IPS-15b (cell line): ENCODE results near the gene CYP2A6.
"Not testable (repeated sequence)": the region's sequence is repeated elsewhere in the genome, so short reads cannot be mapped to it uniquely, and the experiment has no call there.

Experiments
- H3K27me3 ChIP-seq: one replicate; pipeline ENCODE4 v1.6.1; 2013; ENCODE audit warnings: low read length; ENCODE audit not compliant: control insufficient read depth, insufficient read depth
- H3K36me3 ChIP-seq: one replicate; pipeline ENCODE4 v1.6.1; 2013; ENCODE audit warnings: low read length; ENCODE audit not compliant: control insufficient read depth, insufficient read depth
- H3K4me1 ChIP-seq: one replicate; pipeline ENCODE4 v1.6.1; 2013; ENCODE audit warnings: mild to moderate bottlenecking, low read length; ENCODE audit not compliant: control insufficient read depth, insufficient read depth
- H3K4me3 ChIP-seq: one replicate; pipeline ENCODE4 v1.5.1; 2013; ENCODE audit warnings: low read depth, low read length
- H3K9ac ChIP-seq: one replicate; pipeline ENCODE4 v1.6.1; 2013; ENCODE audit warnings: low read depth, mild to moderate bottlenecking, low read length
- H3K9me3 ChIP-seq: one replicate; pipeline ENCODE4 v1.6.1; 2013; ENCODE audit warnings: mild to moderate bottlenecking, low read length; ENCODE audit not compliant: control insufficient read depth, insufficient read depth

CYP2A6 gene

GRCh38 chr19:40842012-40842411 lies 8.2 kb downstream of the CYP2A6 start:
- H3K9me3 ChIP-seq, H3K4me3 ChIP-seq, H3K27me3 ChIP-seq, H3K4me1 ChIP-seq, H3K9ac ChIP-seq, H3K36me3 ChIP-seq: not testable (repeated sequence)

- not testable (repeated sequence) for H3K36me3 ChIP-seq, H3K9me3 ChIP-seq
These were observed 11.8 kb downstream of the CYP2A6 start for GRCh38 chr19:40838477-40838876.

GRCh38 chr19:40836754-40837429 lies 13.4 kb downstream of the CYP2A6 start:
- Histone ChIP-seq H3K9ac (no peak overlapping the region), H3K9me3 (no peaks in the 10 kb centered on the region), H3K36me3 (no peaks in the 10 kb centered on the region), H3K4me1 (no peaks in the 10 kb centered on the region), H3K4me3 (no peak overlapping the region), H3K27me3 (no peaks in the 10 kb centered on the region)

More at GRCh38 chr19:40838477-40838876, 11.8 kb downstream of the CYP2A6 start:
- not testable (repeated sequence) for H3K27me3 ChIP-seq, H3K4me3 ChIP-seq, H3K9ac ChIP-seq, H3K4me1 ChIP-seq

- H3K9ac ChIP-seq, H3K36me3 ChIP-seq, H3K27me3 ChIP-seq, H3K9me3 ChIP-seq, H3K4me3 ChIP-seq, H3K4me1 ChIP-seq: not testable (repeated sequence)
These were observed 16.3 kb downstream of the CYP2A6 start for GRCh38 chr19:40833728-40834533.

- H3K9me3 ChIP-seq, H3K9ac ChIP-seq, H3K27me3 ChIP-seq, H3K4me3 ChIP-seq, H3K36me3 ChIP-seq, H3K4me1 ChIP-seq: not testable (repeated sequence)
These were observed 17.8 kb downstream of the CYP2A6 start for GRCh38 chr19:40832431-40832790.

- Histone ChIP-seq H3K9ac (no peak overlapping the region), H3K27me3 (no peaks in the 10 kb centered on the region), H3K36me3 (no peaks in the 10 kb centered on the region), H3K9me3 (no peaks in the 10 kb centered on the region), H3K4me3 (no peak overlapping the region), H3K4me1 (no peaks in the 10 kb centered on the region)
These were observed 18.5 kb downstream of the CYP2A6 start for GRCh38 chr19:40831502-40832430.

- H3K36me3 ChIP-seq, H3K4me3 ChIP-seq, H3K4me1 ChIP-seq, H3K27me3 ChIP-seq, H3K9me3 ChIP-seq, H3K9ac ChIP-seq: not testable (repeated sequence)
These were observed 19.5 kb downstream of the CYP2A6 start for GRCh38 chr19:40830741-40831140.

- Histone ChIP-seq H3K4me1 (no peaks in the 10 kb centered on the region), H3K4me3 (no peak overlapping the region), H3K9ac (no peak overlapping the region)
These were observed 21.0 kb downstream of the CYP2A6 start for GRCh38 chr19:40829205-40829604.

GRCh38 chr19:40827386-40828247 lies 22.6 kb downstream of the CYP2A6 start:
- H3K9ac ChIP-seq: no peak overlapping the region

More at GRCh38 chr19:40829205-40829604, 21.0 kb downstream of the CYP2A6 start:
- H3K36me3 ChIP-seq: no peaks in the 10 kb centered on the region
- H3K9me3 ChIP-seq: no peaks in the 10 kb centered on the region
- H3K27me3 ChIP-seq: no peaks in the 10 kb centered on the region

GRCh38 chr19:40826699-40827385 lies 23.4 kb downstream of the CYP2A6 start:
- not testable (repeated sequence) for H3K36me3 ChIP-seq, H3K4me1 ChIP-seq, H3K9ac ChIP-seq

More at GRCh38 chr19:40827386-40828247, 22.6 kb downstream of the CYP2A6 start:
- Histone ChIP-seq H3K4me1 (no peaks in the 10 kb centered on the region), H3K9me3 (no peaks in the 10 kb centered on the region), H3K4me3 (no peak overlapping the region), H3K27me3 (no peaks in the 10 kb centered on the region), H3K36me3 (no peaks in the 10 kb centered on the region)

More at GRCh38 chr19:40826699-40827385, 23.4 kb downstream of the CYP2A6 start:
- not testable (repeated sequence) for H3K27me3 ChIP-seq, H3K9me3 ChIP-seq, H3K4me3 ChIP-seq
